ENCODE results near the gene CHST15. TPM values are rescaled to one million over a fixed set of nuclear protein-coding genes. Genes with fewer than 3 reads are reported as not detected.
A peak's percentile ranks its signal among the peaks of the same experiment; 100 is the strongest.
"Not testable (repeated sequence)": the region's sequence is repeated elsewhere in the genome, so short reads cannot be mapped to it uniquely, and the experiment has no call there.

The CHST15 gene
- total and polyA plus RNA-seq, 12 donors = 5.2 to 54.5 (median 29.2) TPM

DNA sequence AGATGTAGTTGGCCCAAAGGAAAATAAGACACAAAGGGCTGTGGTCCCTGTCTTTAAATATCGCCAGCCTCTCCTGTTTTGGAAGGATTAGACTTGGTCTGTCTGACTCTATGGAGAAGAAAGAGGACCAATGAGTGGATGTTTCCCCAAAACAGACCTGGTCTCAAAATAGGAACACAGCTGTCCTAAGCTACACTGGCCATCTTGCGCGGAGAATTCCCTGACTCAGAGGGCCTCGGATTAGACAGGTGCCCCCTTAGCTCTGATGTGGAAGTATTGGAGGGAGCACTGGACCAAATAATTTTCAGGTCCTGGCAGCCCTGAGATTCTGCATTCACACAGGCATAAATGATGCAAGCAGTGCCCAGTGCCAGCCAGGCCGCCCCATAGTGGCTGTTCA is 56.1 kb downstream of the CHST15 start:
- WGBS, 4 donors = 78 to 93% (median 87%) methylated on average over 5 of the region's 5 CpGs
- Histone ChIP-seq H3K27ac (peak overlapping the region in 1 of 5 donors; percentile 52), H3K4me1 (replicated peaks in 1 of 2) (peaks cover 0 to 29% of the 10 kb centered on the region in 2 donors), H3K36me3 (replicated peaks in 1 of 2) (peaks cover 0 to 32% of the 10 kb centered on the region in 2 donors), H3K9me3 (replicated peaks in 1 of 3) (no peaks in the 10 kb centered on the region), H3K27me3 (no peaks in the 10 kb centered on the region), H3K4me3 (no peak overlapping the region)
- intact Hi-C loops (cut with DNase I) = no loop called here
- DNase-seq = no peak
- TF ChIP-seq, protein P1, sequence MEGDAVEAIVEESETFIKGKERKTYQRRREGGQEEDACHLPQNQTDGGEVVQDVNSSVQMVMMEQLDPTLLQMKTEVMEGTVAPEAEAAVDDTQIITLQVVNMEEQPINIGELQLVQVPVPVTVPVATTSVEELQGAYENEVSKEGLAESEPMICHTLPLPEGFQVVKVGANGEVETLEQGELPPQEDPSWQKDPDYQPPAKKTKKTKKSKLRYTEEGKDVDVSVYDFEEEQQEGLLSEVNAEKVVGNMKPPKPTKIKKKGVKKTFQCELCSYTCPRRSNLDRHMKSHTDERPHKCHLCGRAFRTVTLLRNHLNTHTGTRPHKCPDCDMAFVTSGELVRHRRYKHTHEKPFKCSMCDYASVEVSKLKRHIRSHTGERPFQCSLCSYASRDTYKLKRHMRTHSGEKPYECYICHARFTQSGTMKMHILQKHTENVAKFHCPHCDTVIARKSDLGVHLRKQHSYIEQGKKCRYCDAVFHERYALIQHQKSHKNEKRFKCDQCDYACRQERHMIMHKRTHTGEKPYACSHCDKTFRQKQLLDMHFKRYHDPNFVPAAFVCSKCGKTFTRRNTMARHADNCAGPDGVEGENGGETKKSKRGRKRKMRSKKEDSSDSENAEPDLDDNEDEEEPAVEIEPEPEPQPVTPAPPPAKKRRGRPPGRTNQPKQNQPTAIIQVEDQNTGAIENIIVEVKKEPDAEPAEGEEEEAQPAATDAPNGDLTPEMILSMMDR (IDR thresholded peaks at IDR 0.05) = no peak
- TF ChIP-seq POLR2A (IDR thresholded peaks at IDR 0.05) = no peak

DNA sequence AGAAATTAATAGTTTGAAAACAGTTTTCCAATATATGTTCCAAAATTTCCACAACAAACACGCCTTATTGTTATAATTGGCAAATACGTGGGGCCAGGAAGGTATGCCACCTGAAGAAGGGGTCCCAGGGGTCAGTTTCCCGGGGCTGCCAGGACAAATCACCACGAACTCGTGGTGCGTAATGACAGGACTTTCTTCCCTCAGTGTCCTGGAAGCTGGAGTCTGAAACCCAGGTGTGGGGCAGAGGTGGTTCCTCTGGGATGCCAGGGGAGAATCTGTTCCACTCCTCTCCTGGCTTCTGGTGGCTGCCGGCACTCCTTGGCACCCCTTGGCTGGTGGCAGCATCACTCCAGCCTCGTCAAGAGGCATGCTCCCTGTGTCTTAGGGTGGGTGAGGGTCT is 56.7 kb downstream of the CHST15 start:
- Histone ChIP-seq H3K9me3 (replicated peaks in 1 of 3) (no peaks in the 10 kb centered on the region), H3K4me3 (no peak overlapping the region), H3K27me3 (no peaks in the 10 kb centered on the region), H3K27ac (no peak overlapping the region), H3K4me1 (replicated peaks in 1 of 2) (peaks cover 0 to 29% of the 10 kb centered on the region in 2 donors), H3K36me3 (replicated peaks in 1 of 2) (peaks cover 0 to 30% of the 10 kb centered on the region in 2 donors)
- intact Hi-C loops (cut with DNase I) = no loop called here
- WGBS, 4 donors = 91 to 96% (median 95%) methylated on average over 8 of the region's 8 CpGs
- no peak for DNase-seq
- no peak for TF ChIP-seq POLR2A (IDR thresholded peaks at IDR 0.05)

DNA sequence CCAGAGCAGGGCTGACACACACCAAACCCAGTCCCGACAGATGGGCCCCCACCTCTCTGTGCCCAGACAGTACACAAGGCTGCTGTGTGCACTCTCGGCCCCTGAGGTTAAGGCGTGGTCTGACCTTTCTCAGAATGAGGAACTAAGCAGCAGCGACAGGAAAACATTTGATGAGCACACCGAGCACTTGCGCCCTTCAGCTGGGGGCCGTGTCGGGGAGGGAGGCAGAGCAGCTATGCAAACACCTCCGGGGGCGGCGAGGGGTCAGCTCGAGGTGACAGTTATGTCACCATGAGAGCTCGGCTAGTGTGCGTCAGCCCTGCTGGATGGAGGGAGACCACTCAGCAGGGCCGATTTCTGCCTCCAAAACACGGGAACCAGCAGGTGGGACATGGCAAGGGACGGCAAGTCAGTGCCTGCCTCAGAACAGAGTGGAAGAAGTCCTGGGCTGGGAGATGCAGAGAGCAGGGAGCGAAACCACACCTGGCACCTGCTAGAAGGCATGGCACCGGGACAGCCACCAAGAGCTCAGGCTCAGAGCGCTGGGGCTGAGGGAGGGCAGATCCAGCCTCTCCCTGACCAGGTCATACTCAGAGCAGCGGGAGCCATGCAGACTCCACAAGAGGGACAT is 57.4 kb downstream of the CHST15 start:
- peaks cover 0 to 29% of the 10 kb centered on the region in 2 donors for H3K4me1 ChIP-seq (replicated peaks in 1 of 2)

DNA sequence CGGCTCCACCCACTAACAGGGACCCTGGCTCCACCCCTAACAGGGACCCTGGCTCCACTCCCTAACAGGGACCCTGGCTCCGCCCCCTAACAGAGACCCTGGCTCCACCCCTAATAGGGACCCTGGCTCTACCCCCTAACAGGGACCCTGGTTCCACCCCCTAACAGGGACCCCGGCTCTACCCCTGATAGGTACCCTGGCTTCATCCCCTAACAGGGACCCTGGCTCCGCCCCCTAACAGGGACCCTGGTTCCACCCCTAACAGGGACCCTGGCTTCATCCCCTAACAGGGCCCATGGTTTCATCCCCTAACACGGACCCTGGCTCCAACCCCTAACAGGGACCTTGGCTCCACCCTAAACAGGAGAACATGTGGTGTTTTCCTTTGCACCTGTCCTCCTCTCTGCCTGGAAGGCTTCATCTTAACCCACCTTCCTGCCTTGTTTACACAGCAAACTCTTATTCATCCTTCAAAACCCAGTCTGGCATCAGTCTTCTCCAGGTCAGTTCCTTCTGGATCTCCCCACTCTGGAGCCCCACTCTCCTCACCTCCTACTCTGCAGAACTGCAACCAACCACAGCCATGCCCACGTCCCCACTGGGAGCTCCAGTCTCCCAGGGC is 58.0 kb downstream of the CHST15 start:
- Histone ChIP-seq H3K4me1 (replicated peaks in 1 of 2) (peaks cover 0 to 29% of the 10 kb centered on the region in 2 donors), H3K27me3 (no peaks in the 10 kb centered on the region), H3K27ac (peak overlapping the region in 1 of 5 donors; percentile 6), H3K36me3 (replicated peaks in 1 of 2) (peaks cover 0 to 32% of the 10 kb centered on the region in 2 donors), H3K4me3 (no peak overlapping the region), H3K9me3 (replicated peaks in 1 of 3) (no peaks in the 10 kb centered on the region)
- intact Hi-C loops (cut with DNase I) = no loop called here
- no peak for DNase-seq
- no peak for TF ChIP-seq POLR2A (IDR thresholded peaks at IDR 0.05)
- WGBS, 4 donors = 79 to 92% (median 88%) methylated on average over 2 to 6 of the region's 6 CpGs

More for the DNA sequence above, 57.4 kb downstream of the CHST15 start:
- intact Hi-C loops (cut with DNase I) = no loop called here
- Histone ChIP-seq H3K4me3 (no peak overlapping the region), H3K36me3 (replicated peaks in 1 of 2) (peaks cover 0 to 31% of the 10 kb centered on the region in 2 donors), H3K27ac (peak overlapping the region in 1 of 5 donors; percentile 6), H3K27me3 (no peaks in the 10 kb centered on the region), H3K9me3 (replicated peaks in 1 of 3) (no peaks in the 10 kb centered on the region)
- 57 to 72% (median 66%) methylated on average over 10 to 21 of the region's 21 CpGs for WGBS, 4 donors
- TF ChIP-seq POLR2A (IDR thresholded peaks at IDR 0.05) = no peak
- TF ChIP-seq, protein P1 (IDR thresholded peaks at IDR 0.05) = no peak
- DNase-seq = peak in 5 of 7 donors; percentile 23 to 60 (median 35)

DNA sequence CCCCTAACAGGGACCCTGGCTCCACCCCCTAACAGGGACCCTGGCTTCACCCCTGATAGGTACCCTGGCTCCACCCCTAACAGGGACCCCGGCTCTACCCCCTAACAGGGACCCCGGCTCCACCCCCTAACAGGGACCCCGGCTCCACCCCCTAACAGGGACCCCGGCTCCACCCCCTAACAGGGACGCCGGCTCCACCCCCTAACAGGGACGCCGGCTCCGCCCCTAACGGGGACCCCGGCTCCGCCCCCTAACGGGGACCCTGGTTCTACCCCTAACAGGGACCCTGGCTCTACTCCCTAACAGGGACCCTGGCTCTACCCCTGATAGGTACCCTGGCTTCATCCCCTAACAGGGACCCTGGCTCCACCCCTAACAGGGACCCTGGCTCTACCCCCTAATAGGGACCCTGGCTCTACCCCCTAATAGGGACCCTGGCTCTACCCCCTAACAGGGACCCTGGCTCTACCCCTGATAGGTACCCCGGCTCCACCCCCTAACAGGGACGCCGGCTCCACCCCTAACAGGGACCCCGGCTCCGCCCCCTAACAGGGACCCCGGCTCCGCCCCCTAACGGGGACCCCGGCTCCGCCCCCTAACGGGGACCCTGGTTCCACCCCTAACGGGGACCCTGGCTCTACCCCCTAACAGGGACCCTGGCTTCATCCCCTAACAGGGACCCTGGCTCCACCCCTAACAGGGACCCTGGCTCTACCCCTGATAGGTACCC is 58.7 kb downstream of the CHST15 start:
- peaks cover 0 to 29% of the 10 kb centered on the region in 2 donors for H3K4me1 ChIP-seq (replicated peaks in 1 of 2)
- H3K4me3 ChIP-seq; H3K9me3 ChIP-seq (replicated peaks in 1 of 3); H3K27me3 ChIP-seq; intact Hi-C loops (cut with DNase I); DNase-seq: not testable (repeated sequence)
- H3K27ac ChIP-seq = peak overlapping the region in 1 of 5 donors; percentile 83
- WGBS, 4 donors = 70 to 91% (median 75%) methylated on average over 4 to 25 of the region's 25 CpGs
- H3K36me3 ChIP-seq (replicated peaks in 1 of 2) = peaks cover 0 to 32% of the 10 kb centered on the region in 2 donors

Measured in adrenal gland (tissue), 12 donors.